BLaER1 (cell line): ENCODE measurements around the gene RAMP3.

Source experiments
- H3K27ac ChIP-seq: shearing (Covaris generic); formaldehyde crosslinking; 2 replicates; pipeline ENCODE4 v1.8.1; 2022
- H3K27me3 ChIP-seq: shearing (Covaris generic); formaldehyde crosslinking; 2 replicates; pipeline ENCODE4 v1.8.1; 2022
- H3K36me3 ChIP-seq: shearing (Covaris generic); formaldehyde crosslinking; 2 replicates; pipeline ENCODE4 v1.8.1; 2022
- H3K4me1 ChIP-seq: shearing (Covaris generic); formaldehyde crosslinking; 2 replicates; pipeline ENCODE4 v1.8.1; 2022
- H3K4me2 ChIP-seq: shearing (Covaris generic); formaldehyde crosslinking; 2 replicates; pipeline ENCODE4 v1.8.1; 2022
- H3K4me3 ChIP-seq: shearing (Covaris generic); formaldehyde crosslinking; 2 replicates; pipeline ENCODE4 v1.8.1; 2022
- H3K9ac ChIP-seq: shearing (Covaris generic); formaldehyde crosslinking; 2 replicates; pipeline ENCODE4 v1.8.1; 2022
- H3K9me3 ChIP-seq: shearing (Covaris generic); formaldehyde crosslinking; 2 replicates; pipeline ENCODE4 v1.8.1; 2022
- H4K20me1 ChIP-seq: shearing (Covaris generic); formaldehyde crosslinking; 2 replicates; pipeline ENCODE4 v1.8.1; 2022
- Cebpa-rat ChIP-seq: shearing (Covaris generic); IDR thresholded peaks from 2 replicates; pipeline ENCODE4 v1.8.1; 2022

RAMP3 gene

GRCh38 chr7:45155357-45155900, 2.2 kb upstream of the RAMP3 start:
- H3K27ac ChIP-seq = no peak overlapping the region
- H3K9me3 ChIP-seq = peaks cover 7% of the 10 kb centered on the region; the same call in 1 of the 2 replicates
- H4K20me1 ChIP-seq = no peaks in the 10 kb centered on the region
- H3K4me1 ChIP-seq = peaks cover 35% of the 10 kb centered on the region
- peaks cover 39% of the 10 kb centered on the region for H3K27me3 ChIP-seq
- H3K4me3 ChIP-seq = no peak overlapping the region
- H3K9ac ChIP-seq = no peak overlapping the region
- TF ChIP-seq Cebpa-rat = no peak
- no peak overlapping the region for H3K4me2 ChIP-seq
- H3K36me3 ChIP-seq = no peaks in the 10 kb centered on the region

GRCh38 chr7:45155941-45156340, 1.6 kb upstream of the RAMP3 start:
- no peaks in the 10 kb centered on the region for H3K36me3 ChIP-seq
- no peaks in the 10 kb centered on the region for H4K20me1 ChIP-seq
- peaks cover 7% of the 10 kb centered on the region; the same call in 1 of the 2 replicates for H3K9me3 ChIP-seq
- no peak for TF ChIP-seq Cebpa-rat
- H3K4me2 ChIP-seq = no peak overlapping the region
- no peak overlapping the region for H3K9ac ChIP-seq
- H3K27me3 ChIP-seq = peaks cover 39% of the 10 kb centered on the region
- H3K4me3 ChIP-seq = no peak overlapping the region
- peaks cover 41% of the 10 kb centered on the region for H3K4me1 ChIP-seq
- H3K27ac ChIP-seq = no peak overlapping the region

- peaks cover 39% of the 10 kb centered on the region for H3K27me3 ChIP-seq
- H3K4me3 ChIP-seq = no peak overlapping the region
- H3K4me2 ChIP-seq = peak overlapping the region; percentile 63; the same call in 1 of the 2 replicates
- no peaks in the 10 kb centered on the region for H3K36me3 ChIP-seq
- no peak overlapping the region for H3K9ac ChIP-seq
- no peaks in the 10 kb centered on the region for H4K20me1 ChIP-seq
- TF ChIP-seq Cebpa-rat = no peak
- peaks cover 48% of the 10 kb centered on the region for H3K4me1 ChIP-seq
- peaks cover 7% of the 10 kb centered on the region; the same call in 1 of the 2 replicates for H3K9me3 ChIP-seq
- no peak overlapping the region for H3K27ac ChIP-seq
Observed at GRCh38 chr7:45156516-45157272, 897 bp upstream of the RAMP3 start.

- Histone ChIP-seq H3K4me3 (no peak overlapping the region), H3K4me1 (peaks cover 52% of the 10 kb centered on the region), H3K4me2 (peak overlapping the region; percentile 63), H3K9me3 (peaks cover 7% of the 10 kb centered on the region; the same call in 1 of the 2 replicates), H3K27me3 (peaks cover 39% of the 10 kb centered on the region), H3K27ac (no peak overlapping the region), H3K36me3 (no peaks in the 10 kb centered on the region), H4K20me1 (no peaks in the 10 kb centered on the region), H3K9ac (no peak overlapping the region)
- TF ChIP-seq Cebpa-rat = no peak
Observed at GRCh38 chr7:45157286-45157652, 322 bp upstream of the RAMP3 start.

GRCh38 chr7:45158471-45158870, 880 bp downstream of the RAMP3 start:
- H3K4me1 ChIP-seq = peaks cover 40% of the 10 kb centered on the region

GRCh38 chr7:45159296-45159695, 1.7 kb downstream of the RAMP3 start:
- Histone ChIP-seq H3K27me3 (peaks cover 39% of the 10 kb centered on the region), H3K36me3 (no peaks in the 10 kb centered on the region), H3K9me3 (peaks cover 21% of the 10 kb centered on the region), H3K27ac (no peak overlapping the region), H4K20me1 (no peaks in the 10 kb centered on the region), H3K4me2 (no peak overlapping the region), H3K4me3 (no peak overlapping the region), H3K9ac (no peak overlapping the region), H3K4me1 (peaks cover 32% of the 10 kb centered on the region)
- TF ChIP-seq Cebpa-rat = no peak

More at GRCh38 chr7:45158471-45158870, 880 bp downstream of the RAMP3 start:
- Histone ChIP-seq H3K4me2 (no peak overlapping the region; the same call in 1 of the 2 replicates), H4K20me1 (no peaks in the 10 kb centered on the region), H3K27ac (no peak overlapping the region), H3K9ac (no peak overlapping the region), H3K9me3 (peaks cover 12% of the 10 kb centered on the region; the same call in 1 of the 2 replicates), H3K4me3 (no peak overlapping the region), H3K36me3 (no peaks in the 10 kb centered on the region), H3K27me3 (peaks cover 39% of the 10 kb centered on the region)
- TF ChIP-seq Cebpa-rat = no peak

- Histone ChIP-seq H3K36me3 (no peaks in the 10 kb centered on the region), H3K4me3 (no peak overlapping the region), H3K4me2 (peak overlapping the region; percentile 78), H3K27me3 (peaks cover 39% of the 10 kb centered on the region), H3K27ac (peak overlapping the region; percentile 81), H4K20me1 (no peaks in the 10 kb centered on the region), H3K9ac (peak overlapping the region; percentile 52; the same call in 1 of the 2 replicates), H3K9me3 (peaks cover 28% of the 10 kb centered on the region), H3K4me1 (peaks cover 30% of the 10 kb centered on the region)
- no peak for TF ChIP-seq Cebpa-rat
Observed at GRCh38 chr7:45160417-45160881, 2.9 kb downstream of the RAMP3 start.

- Histone ChIP-seq H3K27me3 (peaks cover 33% of the 10 kb centered on the region), H3K4me2 (peak overlapping the region; percentile 78), H3K4me1 (peaks cover 30% of the 10 kb centered on the region)
Observed at GRCh38 chr7:45161138-45161537, 3.5 kb downstream of the RAMP3 start.

GRCh38 chr7:45161842-45162241, 4.3 kb downstream of the RAMP3 start:
- no peak overlapping the region for H3K9ac ChIP-seq
- H3K9me3 ChIP-seq = peaks cover 28% of the 10 kb centered on the region
- H3K4me2 ChIP-seq = peak overlapping the region; percentile 78
- no peaks in the 10 kb centered on the region for H4K20me1 ChIP-seq
- H3K4me1 ChIP-seq = peaks cover 30% of the 10 kb centered on the region
- no peak overlapping the region for H3K4me3 ChIP-seq
- H3K27me3 ChIP-seq = peaks cover 26% of the 10 kb centered on the region
- H3K36me3 ChIP-seq = no peaks in the 10 kb centered on the region
- H3K27ac ChIP-seq = peak overlapping the region; percentile 81
- no peak for TF ChIP-seq Cebpa-rat

More at GRCh38 chr7:45161138-45161537, 3.5 kb downstream of the RAMP3 start:
- H4K20me1 ChIP-seq = no peaks in the 10 kb centered on the region
- H3K9me3 ChIP-seq = peaks cover 28% of the 10 kb centered on the region
- peak overlapping the region; percentile 81 for H3K27ac ChIP-seq
- peak overlapping the region; percentile 52; the same call in 1 of the 2 replicates for H3K9ac ChIP-seq
- no peak for TF ChIP-seq Cebpa-rat
- H3K36me3 ChIP-seq = no peaks in the 10 kb centered on the region
- H3K4me3 ChIP-seq = no peak overlapping the region

GRCh38 chr7:45162311-45162845, 4.8 kb downstream of the RAMP3 start:
- Histone ChIP-seq H3K4me1 (peaks cover 30% of the 10 kb centered on the region), H3K27ac (no peak overlapping the region), H3K27me3 (peaks cover 21% of the 10 kb centered on the region), H3K9ac (no peak overlapping the region), H3K9me3 (peaks cover 28% of the 10 kb centered on the region), H4K20me1 (no peaks in the 10 kb centered on the region), H3K4me2 (no peak overlapping the region), H3K36me3 (no peaks in the 10 kb centered on the region), H3K4me3 (no peak overlapping the region)
- no peak for TF ChIP-seq Cebpa-rat
